GM04504 (cell line): Measurements from ENCODE around the gene KCNJ11.

Source experiments
- DNase-seq: peaks from one replicate; pipeline ENCODE4 v3.0.0-alpha.2; 2012; ENCODE audit warnings: low read depth

KCNJ11 gene

DNA sequence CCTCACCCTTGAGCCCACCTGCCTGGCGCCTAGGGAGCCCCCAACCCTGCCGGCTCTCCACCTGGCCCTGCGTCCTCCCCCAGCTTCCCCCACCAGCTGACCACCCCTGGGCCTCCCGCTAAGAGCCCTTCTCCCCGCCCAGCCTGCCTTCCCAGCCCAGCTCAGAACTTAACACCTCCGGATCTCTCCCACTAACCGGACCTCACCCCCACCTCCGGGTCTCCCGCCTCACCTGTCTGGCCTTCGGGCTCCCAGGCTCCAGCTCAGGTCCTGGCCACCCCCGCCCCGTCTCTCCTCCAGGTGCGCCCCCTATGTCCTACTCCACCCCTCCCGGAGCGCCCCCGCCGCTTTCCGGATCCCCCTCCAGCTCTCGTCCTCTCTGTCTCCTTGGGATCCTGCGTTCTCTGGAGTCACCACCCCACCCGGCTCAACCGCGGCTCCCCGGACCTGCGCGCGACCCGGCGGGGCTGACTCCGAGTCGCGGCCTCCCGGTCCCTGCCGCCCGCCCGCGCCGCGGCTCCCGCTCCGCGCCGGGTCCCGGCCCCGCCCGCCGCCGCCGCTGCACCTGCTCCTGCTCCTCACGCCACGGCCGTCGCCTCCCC is at the start of gene KCNJ11:
Gene KCNJ11 (minus strand): TSS at position 51 of the 602 bp plus-strand sequence. CDS start 568 bp downstream, outside the sequence.
- no peak for DNase-seq

DNA sequence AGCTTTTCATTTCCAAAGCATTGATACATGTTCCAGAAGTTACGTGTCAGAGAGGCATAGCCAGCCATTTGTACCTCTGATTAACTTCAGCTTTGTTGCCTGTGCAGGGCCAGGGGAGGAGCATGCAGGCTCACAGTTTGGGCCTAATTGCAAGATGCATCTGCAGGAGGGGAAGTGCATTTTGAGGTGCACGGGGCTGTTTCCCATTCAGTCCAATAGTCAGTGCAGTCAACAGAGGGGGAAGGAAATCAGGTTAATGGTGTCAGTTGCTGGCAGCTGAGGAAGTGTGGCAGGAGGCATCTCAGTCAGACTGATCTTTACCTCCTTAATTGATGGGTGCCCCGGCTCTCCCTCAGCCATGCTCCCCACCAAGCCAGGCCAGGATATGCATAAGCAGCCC is 48.9 kb upstream of the KCNJ11 start:
- no peak for DNase-seq

DNA sequence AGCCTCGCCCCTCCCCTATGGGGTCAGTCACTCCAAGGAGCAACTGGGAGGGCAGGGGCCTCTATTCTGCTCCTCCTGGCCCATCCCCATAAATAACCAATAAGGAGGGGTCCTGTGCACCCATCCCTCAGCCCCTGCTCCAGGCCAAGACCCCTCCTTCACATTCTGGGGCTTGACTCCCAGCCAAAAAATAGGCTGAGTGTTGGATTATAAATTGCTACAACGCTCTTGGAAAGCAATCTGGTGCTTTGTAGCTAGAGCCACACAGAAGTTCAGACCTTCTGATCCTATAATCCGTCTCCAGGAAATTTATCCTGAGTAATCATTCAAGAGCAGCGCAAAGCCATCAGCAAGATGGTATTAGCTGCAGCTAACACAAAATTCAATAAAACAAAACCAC is 45.6 kb upstream of the KCNJ11 start:
- DNase-seq = no peak

DNA sequence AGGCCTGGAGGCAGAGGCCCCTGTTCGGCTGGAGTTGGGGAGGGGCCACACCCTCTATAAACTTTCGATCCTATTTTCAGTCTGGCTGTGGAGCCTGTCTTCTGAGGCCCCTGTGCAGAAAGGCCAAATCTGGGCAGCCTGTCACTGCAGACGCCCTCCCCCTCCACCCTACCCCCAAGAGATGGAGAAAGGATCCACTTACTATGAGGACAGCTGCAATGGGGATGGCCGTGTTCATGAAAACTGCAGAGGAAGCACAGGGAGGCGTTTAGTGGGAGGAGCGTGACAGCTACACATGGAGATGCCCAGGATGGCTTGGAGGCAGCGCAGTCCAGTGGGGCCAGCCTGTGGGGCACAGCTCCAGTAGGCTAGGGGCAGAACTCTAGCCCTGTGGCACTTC is 43.5 kb upstream of the KCNJ11 start:
- DNase-seq = no peak

DNA sequence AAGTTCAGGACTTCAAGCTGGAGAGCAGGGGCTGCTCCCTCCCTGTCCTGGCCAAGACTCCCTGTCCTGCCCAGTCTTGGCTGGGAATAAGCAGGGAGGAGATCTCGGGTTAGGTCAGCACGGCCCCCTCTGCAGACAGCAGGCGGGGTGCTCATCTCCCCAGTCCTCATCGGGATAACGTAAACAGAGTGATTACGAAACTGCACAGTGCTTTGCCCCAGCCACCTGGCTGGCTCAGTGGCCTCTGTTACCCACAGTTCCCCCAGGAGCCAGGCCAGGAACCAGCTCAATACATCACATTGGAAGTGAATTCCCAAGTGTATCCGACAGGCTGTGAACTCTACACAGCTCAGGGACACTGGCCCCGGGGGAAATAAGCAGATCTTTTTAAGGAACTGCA is 42.7 kb upstream of the KCNJ11 start:
- no peak for DNase-seq

DNA sequence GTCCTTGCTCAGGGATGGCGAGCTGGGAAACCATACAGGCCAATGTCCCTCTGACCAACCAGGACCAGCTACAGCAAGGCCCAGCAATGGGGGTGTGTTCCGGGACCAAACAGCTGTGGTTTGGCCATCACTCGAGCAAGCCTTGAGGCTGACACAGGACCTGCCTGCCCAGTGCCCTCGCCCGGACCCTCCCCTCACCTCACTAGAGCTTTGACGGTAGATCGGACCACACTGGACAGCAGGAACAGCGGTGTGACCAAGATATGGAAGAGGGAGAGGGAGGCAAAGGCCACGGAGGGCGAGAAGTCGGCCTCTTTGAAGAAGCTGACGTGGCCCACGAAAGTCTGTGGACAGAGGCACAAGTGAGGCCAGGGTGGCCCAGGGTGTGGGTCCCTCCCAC is 42.2 kb upstream of the KCNJ11 start:
- no peak for DNase-seq

DNA sequence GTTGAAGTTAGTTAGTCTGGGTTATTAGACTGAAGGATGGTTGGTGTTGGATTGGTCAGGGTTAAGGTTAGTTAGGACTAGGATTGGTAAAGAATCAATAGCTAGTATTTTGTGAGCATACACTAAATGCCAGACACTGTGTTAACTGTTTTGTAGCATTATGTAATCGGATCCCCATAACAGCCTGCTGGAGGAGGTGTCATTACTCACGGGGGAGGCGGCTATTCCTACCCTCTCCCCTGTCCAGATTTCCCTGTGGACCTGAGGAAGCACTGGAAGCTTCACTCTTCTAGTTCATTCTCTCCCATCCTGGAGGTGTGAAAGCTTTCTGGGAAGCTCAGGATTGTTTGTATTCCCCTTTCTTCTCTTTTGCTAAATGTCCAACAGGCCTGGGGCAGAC is 40.5 kb upstream of the KCNJ11 start:
- DNase-seq = no peak

DNA sequence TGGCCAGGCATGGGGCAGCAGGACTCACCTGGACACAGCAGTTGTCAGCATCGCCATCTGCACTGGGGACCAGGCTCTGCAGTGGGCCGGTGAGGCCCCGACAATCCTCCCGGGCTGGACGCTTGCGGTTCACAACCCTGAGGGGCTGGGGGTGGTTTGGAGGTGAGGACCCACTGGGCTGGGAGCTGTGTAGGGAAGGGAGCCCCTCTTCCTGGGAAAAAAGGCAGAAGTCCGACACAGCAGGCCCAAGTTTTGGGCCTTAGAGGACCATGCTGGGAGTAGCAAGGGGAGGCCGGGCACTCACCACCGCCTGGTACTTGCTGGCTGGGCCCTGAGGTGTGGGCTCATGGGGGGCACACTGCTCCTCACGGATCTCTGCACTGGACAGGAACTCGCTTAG is 39.8 kb upstream of the KCNJ11 start:
- no peak for DNase-seq

DNA sequence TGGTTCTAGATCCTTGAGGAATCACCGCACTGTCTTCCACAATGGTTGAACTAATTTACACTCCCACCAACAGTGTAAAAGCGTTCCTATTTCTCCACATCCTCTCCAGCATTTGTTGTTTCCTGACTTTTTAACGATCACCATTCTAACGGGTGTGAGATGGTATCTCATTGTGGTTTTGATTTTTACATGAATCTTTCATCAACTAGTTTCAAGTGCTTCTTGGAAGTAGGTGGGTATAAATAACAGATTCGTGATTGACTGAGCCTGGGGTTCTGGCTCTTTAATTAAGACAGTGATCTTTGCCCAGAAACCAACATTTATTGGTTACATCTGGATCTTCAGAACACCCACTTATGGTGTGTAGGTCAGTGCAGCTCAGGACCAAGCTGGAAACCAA is 37.8 kb upstream of the KCNJ11 start:
- peak; percentile 9 for DNase-seq

DNA sequence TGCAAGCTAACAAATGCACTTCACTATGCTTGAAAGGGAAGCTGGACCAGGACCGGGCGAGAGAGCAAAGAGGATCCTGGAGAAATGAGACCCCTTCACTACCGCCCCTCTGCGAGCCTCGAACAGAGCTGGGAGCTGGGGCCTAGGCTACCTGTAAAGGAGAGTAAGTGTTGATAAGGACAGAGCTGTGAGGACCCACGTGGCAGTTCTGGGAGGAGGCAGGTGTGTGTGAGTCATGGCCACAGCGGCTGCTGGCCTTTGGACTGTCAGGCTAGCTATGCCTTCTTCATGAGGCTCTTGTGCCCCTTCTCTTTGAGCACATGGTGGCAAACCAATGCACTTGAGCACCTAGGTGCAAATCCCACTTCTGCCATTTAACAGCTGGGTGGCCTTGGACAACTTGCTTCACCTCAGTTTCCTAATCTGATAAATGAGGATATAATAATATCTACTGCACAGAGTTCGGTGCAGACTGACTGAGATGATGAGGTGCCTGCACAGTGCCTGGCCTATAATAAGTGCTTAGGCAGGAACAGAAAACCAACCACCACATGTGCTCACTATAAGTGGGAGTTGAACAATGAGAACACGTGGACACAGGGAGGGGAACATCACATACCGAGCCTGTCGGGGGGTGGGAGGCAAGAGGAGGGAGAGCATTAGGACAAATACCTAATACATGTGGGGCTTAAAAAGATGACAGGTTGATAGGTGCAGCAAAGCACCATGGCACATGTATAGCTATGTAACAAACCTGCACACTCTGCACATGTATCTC is 35.3 kb upstream of the KCNJ11 start:
- DNase-seq = no peak

DNA sequence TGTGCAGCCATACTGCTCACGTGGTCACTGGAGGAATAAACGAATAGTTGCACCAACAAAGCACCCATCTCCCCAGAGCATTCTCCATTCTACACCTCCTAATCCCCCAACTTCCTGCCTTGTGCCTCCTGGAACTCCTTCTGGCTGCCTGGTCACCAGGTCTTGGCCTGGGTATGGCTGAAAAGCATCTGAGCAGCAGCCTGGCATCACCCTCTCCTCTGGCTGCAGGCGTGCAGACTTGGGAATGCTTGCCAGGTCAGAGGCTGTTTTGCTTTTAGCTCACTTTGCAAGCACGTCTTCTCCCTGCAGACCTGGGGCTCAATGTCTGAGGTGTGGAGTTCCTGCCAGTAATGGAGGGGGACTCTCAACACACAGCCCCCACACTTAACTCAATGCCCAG is 33.3 kb upstream of the KCNJ11 start:
- DNase-seq = no peak

DNA sequence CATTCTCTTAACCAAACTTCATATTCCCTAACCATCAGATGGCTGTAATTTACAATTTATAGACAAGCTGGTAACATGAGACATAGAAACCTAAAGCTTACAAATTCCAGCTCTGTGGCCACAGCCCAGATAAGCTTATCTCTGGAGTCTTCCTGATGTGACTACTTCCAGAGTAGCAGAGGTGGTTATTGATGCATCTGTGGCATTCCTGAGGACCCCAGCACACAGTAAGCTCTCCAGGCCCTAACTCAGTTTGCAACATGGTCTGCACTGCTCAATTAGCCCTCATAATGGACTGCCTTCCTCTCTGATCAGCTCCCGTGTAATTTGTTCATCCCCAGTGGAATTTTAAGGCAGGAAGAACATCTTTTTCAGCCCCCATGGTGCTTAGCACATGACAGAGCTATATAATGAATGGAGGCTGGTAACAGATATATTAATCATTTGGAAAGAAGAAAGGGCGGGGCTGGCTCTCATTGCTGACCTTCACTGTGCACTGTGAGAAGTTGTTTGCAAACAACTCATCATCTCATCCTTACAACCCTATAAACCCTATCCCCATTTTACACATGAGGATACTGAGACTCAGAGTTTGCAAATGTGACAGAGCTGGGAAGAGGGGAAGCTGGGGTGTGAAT is 30.1 kb upstream of the KCNJ11 start:
- DNase-seq = no peak

DNA sequence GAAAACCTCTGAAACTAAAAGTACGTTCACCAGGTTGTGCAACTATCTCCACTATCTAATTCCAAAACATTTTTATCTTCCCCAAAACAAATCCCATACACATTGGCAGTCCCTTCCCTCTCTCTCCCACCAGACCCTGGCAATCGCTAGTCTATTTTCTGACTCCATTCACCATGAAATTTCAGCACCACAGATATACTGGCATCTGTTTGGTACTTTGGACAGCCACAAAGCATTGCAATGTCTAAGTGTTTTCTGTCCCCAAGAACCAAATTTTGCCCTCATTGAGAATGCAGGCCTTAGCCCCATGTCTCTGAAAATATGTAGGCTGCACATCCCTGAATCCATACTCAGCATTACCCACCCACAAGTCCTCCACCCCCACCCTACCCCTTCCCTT is 28.0 kb upstream of the KCNJ11 start:
- no peak for DNase-seq

DNA sequence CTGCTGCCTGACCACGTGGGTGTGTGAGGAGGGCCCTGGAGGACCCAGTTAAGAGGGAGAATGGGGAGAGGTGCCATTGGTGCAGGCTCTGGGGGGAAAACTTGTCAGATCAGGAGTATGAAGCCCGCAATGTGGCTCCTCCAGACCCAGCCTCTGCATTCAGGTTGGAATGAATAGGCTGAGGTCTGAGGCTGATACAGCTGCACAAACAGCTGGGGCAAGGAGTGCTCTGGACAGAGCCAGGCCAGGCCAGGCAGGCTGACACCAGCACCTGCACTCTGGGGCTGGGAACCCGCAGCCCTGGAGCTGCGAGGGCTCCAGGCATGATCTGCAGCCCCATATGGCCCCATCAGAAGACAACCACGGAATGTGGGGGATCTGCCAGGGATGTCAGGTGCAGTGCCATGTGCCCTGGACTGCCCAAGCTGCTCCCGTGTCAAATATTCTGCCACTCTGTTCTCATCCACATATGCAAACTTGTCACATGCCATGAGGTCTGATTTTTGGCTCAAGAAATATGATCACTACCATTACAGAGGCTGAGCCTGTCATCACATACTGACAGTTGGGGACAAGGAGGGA is 27.2 kb upstream of the KCNJ11 start:
- no peak for DNase-seq

DNA sequence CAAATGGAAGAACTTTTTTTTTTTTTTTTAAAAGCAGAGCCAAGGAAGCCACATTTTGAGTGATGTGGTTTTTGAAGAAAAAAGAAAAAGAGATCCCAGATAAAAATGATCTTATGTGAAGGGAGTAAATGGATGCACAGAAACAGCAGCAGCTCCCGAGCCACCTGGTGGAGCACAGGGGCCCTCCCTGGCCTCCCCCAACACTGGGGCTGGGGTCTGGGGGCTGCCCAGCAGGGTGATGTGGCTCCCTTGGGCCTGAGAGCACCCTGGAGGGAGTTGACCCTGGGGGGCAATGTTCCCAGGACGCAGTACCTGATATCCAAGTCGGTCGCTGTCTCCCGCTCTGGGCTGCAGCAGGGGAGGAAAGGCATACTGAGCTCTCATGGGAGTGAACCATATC is 26.5 kb upstream of the KCNJ11 start:
- no peak for DNase-seq

DNA sequence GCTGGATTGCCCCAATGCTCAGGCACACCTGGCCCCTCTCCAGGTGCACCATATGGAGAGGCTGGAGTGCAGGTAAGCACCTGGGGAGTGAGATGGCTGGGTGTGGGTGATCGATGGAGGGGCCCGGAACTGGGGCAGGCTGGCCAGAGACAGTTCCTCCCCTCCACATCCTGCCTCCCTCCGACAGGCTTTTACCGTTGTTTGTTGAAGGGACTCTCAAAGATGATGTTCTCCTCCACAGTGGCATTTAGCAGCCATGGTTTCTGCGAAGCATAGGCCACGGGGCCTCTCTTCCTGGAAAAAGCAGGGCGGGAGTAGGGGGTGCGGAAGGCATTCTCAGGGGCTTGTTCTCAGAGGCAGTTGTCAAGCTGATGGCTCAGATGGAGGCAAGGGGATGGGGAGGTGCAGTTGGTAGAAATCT is 25.9 kb upstream of the KCNJ11 start:
- DNase-seq = no peak

DNA sequence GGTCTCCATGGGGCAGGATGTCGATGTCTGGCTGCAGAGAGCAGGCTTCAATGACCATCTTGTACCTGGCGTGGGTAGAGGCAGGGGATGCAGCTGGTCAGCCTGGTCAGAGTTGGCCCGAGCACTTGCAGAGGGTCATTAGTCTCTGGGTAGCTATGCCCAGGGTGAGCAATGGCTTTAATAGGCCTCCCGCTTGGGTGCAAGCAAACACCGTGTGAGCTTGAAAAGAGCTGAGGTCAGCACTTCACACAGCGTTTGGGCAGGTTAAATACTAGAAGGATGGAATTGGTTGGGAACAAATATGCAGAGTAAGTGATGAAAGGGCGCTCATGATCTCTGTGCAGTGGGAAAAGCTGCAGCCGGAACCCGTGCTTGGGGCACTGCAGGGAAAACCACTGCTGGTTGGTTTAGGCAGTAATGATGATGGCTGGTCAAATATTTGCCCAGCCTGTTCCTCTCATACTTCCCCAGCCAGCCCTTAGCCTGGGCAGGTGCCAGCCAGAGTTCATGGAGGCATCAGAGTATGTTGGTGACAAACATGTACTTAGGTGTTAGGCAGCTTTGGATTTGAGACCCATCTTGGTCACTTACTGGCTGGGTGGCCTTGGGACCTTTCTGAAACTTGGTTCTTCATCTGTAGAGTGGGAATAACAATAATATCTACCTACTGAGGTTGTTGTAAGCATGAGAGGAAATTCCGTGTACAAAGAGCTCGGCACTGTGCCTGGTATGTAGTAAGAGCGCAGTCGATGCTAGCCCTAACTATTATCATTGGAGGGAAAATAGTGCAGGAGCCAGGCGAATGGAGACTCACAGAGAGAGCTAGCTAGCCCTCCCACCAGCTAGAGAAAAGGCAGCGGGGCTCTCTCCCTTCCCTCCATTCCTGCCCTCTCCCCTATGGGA is 25.2 kb upstream of the KCNJ11 start:
- no peak for DNase-seq

DNA sequence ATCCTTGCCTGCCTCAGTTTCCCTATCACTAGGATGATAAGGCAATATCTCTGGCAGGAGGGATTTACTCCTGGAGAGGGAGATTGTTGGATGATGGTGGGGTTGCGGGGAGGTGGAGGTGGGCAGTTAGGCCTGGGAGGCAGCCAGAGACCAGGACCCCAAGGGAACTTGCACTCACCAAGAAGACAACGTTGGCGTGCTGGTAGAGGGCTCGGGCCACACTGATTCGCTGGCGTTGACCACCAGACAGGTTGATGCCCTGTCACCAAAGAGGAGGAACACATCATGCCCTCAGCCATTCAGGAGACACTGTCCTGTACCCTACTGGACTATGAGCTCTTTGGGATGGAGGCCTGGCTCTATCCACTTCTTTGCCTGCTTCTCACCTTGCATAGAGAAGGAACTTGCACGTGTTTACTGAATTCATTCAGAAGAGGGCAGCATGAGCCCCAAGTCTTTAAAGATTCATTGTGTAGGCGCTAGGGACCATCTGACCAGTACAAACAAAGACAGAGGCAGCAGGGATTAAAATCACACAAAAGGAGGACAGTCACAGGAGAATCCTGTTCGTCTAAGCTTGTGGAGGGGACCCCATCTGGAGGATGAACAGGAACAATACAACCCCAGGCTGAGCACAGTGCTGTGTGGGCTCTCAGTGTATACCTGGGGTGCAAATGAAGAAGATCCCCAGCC is 24.2 kb upstream of the KCNJ11 start:
- DNase-seq = no peak

DNA sequence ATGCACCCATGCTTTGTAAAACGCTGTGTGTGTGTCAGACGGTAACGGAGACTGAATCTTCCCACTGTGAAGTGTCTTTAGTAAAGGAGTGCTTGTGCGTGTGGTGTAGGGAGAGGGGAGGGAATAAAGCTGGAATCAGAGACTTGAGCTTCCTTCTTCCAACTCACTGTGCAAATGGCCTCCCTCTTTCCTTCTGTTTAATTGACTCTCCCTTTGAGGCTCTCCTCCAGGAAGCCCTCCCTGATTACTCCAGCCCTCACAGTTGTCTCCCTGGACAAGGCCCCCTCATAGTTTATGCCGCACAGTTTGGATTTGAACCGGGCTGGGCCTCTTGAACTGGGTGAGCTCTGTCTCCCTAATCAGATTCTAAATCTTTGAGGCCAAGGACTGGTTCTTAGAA is 23.0 kb upstream of the KCNJ11 start:
- DNase-seq = no peak

DNA sequence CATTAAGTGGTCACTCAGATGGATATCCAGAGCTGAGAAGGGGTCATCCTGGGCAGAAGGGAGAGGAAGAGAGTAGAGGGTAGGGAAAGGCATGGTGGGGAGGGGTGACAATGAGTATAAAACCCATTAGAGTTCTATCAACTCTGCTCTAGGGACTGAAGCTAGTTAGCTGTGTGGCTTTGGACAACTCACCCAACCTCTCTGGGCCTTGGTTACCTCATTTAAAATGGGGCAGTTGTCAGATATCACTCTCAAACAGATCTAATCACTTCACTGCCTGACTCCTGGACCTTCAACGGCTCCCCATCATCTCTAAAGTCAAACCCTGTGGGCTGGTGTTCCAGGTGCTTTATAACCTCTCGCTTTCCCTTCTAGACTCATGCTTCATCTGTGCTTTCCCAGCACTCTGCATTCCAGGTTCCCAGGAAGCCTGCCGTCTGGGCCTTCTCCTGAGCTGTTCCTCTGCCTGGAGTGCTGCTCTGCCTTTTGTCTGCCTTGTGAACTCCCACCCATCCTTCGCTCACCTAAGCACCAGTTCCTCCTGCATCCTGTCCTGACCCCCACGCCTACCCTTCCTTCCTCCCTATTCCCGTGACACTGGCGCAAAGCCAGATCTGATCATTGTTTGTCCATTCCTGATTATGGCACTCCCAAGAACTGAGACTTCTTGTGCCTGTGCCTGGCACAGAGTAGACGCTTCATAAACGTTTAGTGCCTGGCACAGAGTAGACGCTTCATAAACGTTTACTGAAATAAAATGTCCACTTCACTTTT is 22.3 kb upstream of the KCNJ11 start:
- no peak for DNase-seq

DNA sequence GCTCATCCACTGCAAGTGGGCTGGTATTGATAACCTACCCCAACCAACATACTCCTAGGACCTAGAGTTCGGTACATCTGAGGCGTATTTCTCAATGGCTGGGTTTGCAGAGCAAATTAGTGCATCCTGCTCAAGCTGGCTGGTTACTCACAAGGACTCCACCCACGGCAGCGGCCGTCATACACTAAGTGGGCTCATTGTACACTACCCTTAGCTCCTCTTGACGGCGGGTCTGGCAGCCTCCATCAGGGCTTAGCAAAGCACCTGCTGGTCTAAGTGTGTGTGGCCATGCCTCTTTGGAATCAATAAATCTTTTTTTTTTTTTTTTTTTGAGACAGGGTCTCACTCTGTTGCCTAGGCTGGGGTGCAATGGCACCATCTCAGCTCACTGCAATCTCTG is 20.2 kb upstream of the KCNJ11 start:
- no peak for DNase-seq
